K562 (cell line): Measurements from ENCODE around the gene PI4K2A. TPM values are rescaled to one million over a fixed set of nuclear protein-coding genes. Genes with fewer than 3 reads are reported as not detected.

Experiments
- ARID4B ChIP-seq: sonication (generic); formaldehyde crosslinking; IDR thresholded peaks from 2 replicates; pipeline ENCODE4 v1.8.0; 2022; ENCODE audit warnings: mild to moderate bottlenecking, missing genetic modification reagents
- C11orf30 ChIP-seq: fragments of 450-650 bp; IDR thresholded peaks from 2 replicates; pipeline ENCODE4 v1.6.1; 2016; ENCODE audit warnings: low read depth, mild to moderate bottlenecking
- CEBPG ChIP-seq, 3 experiments: fragments of 200-800 bp in 1 of 3; sonication (Bioruptor generic) in 1 of 3; sonication (generic) in 1 of 3; formaldehyde crosslinking in 1 of 3; IDR thresholded peaks in 2 of 3; conservative IDR thresholded peaks in 1 of 3; 2 replicates each; pipeline versions ENCODE4 v1.6.1 to v1.8.0; 2016 to 2022; ENCODE audit warnings: missing compliant biosample characterization in 2 of 3, missing genetic modification characterization in 2 of 3, mild to moderate bottlenecking in 1 of 3, missing genetic modification reagents in 1 of 3
- MAZ ChIP-seq, 2 experiments: fragments of 450-650 bp in 1 of 2; sonication (generic) in 1 of 2; formaldehyde crosslinking; IDR thresholded peaks in 1 of 2; conservative IDR thresholded peaks in 1 of 2; 2 replicates each; pipeline versions ENCODE4 v1.4.0 to v1.5.0; 2020; ENCODE audit warnings: mild to moderate bottlenecking in 1 of 2, missing genetic modification reagents in 1 of 2
- MCM5 ChIP-seq: fragments of 450-650 bp; IDR thresholded peaks from 2 replicates; pipeline ENCODE4 v1.6.1; 2016; ENCODE audit warnings: low read depth
- NELFE ChIP-seq: IDR thresholded peaks from 2 replicates; pipeline ENCODE4 v1.6.1; 2011; ENCODE audit warnings: mild to moderate bottlenecking; ENCODE audit not compliant: insufficient read depth, insufficient read length
- SIN3A ChIP-seq, 2 experiments: fragments of 150-350 bp in 1 of 2; IDR thresholded peaks; 2 replicates each; pipeline ENCODE4 v1.6.1; 2011 to 2016; ENCODE audit warnings: borderline replicate concordance in 2 of 2, low read depth in 2 of 2, low read length in 2 of 2, mild to moderate bottlenecking in 2 of 2, moderate library complexity in 2 of 2; ENCODE audit not compliant: control insufficient read depth in 1 of 2
- SP2 ChIP-seq: IDR thresholded peaks from 2 replicates; pipeline ENCODE4 v1.6.1; 2011; ENCODE audit warnings: mild to moderate bottlenecking, low read depth, low read length, moderate library complexity; ENCODE audit not compliant: poor library complexity, severe bottlenecking; ENCODE audit errors: extremely low read depth
- SREBF2 ChIP-seq: sonication (generic); formaldehyde crosslinking; IDR thresholded peaks from 2 replicates; pipeline ENCODE4 v1.4.0; 2020; ENCODE audit warnings: mild to moderate bottlenecking, missing genetic modification reagents
- TAL1 ChIP-seq: fragments of 450-650 bp; IDR thresholded peaks from 2 replicates; pipeline ENCODE4 v1.6.1; 2016; ENCODE audit warnings: mild to moderate bottlenecking
- ZNF134 ChIP-seq: fragments of 250-450 bp; sonication (Bioruptor Pico); conservative IDR thresholded peaks from 2 replicates; pipeline ENCODE4 v1.4.0; 2020
- ZNF384 ChIP-seq: IDR thresholded peaks from 2 replicates; pipeline ENCODE4 v1.6.1; 2012; ENCODE audit warnings: low read depth, low read length, improper control_type of control experiment
- polyA plus RNA-seq, 8 experiments: library from polyadenylated mRNA; depleted of rRNA in 4 of 8; stranded (reverse) in 5 of 8; unstranded in 3 of 8; fragments of >200 nt; fragmentation: Nextera tagmentation in 2 of 8; fragmentation: Illumina TruSeq in 1 of 8; extraction: Ambion mirVana in 2 of 8; extraction: Trizol in 1 of 8; gene quantifications; 2 replicates each; pipeline versions ENCODE4 v1.2.1 to v1.2.3, GENCODE V29; 2011 to 2014; ENCODE audit warnings: inconsistent platforms in 1 of 8, missing spikeins in 1 of 8
- total RNA-seq, 7 experiments: library from RNA; depleted of rRNA in 6 of 7; stranded (reverse); fragments of >200 nt in 6 of 7; fragmentation: Illumina TruSeq in 2 of 7; extraction: Trizol in 2 of 7; gene quantifications; 2 replicates each; pipeline versions ENCODE4 v1.2.1 to v1.2.3, GENCODE V29; 2011 to 2021; ENCODE audit warnings: low replicate concordance in 1 of 7
- TF ChIP-seq, protein P1 (sequence below), 2 experiments: fragments of 450-650 bp; IDR thresholded peaks; 2 replicates each; pipeline ENCODE4 v1.6.1; 2016; ENCODE audit warnings: mild to moderate bottlenecking in 2 of 2, borderline replicate concordance in 1 of 2, low read depth in 1 of 2, moderate library complexity in 1 of 2

The PI4K2A gene
- total and polyA plus RNA-seq, 9 of the 15 experiments (the other 6 are each of a cell fraction or from before 2014, with no cell fraction given): 4.4 to 28.4 (median 16.5) TPM

DNA sequence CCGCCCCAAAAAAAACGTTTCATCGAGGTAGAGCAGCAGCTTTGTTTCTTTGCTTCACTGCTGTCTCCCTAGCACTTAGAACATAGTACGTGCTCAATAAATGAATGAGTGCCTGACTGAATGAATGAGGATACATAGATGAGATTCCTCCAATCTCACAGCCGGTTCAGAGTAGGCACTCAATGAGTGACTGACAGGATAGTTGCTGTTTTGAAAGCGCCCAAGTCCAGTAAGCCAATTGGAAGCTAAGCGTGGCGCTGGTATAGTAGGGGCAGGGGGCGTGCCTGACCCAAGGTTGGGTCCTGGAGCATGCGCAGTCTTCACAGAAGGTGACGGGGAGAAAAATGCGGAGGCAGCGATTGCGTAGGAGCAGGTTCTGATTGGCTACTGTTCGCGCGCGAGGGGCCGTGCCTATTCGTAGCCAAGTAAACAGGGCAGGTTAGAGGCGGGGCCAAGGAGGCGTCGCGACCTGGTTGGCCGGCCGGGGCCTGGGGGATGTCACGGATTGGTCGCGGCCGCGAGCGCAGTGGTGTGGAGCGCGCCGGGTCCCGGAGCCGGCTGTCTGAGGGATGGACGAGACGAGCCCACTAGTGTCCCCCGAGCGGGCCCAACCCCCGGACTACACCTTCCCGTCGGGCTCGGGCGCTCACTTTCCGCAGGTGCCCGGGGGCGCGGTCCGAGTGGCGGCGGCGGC, at the start of gene PI4K2A (continued):
- TF ChIP-seq ARID4B (CRISPR knock-in tag): peak; percentile 39; the same call in 1 of the 2 replicates
- TF ChIP-seq ZNF134 (CRISPR knock-in tag): no peak
- 0 out of 4 replicates have a peak, but pooled peaks of 1 of the 2 experiments have one; percentile 46 for TF ChIP-seq SIN3A (IDR thresholded peaks at IDR 0.05; ENCODE audit: borderline replicate concordance in 2 of 2, control insufficient read depth in 1 of 2, low read depth in 2 of 2, low read length in 2 of 2)
- TF ChIP-seq SP2: peak; percentile 46
- peak in 1 of 2 experiments; percentile 17; a peak in 1 of 4 replicates for TF ChIP-seq MAZ (CRISPR knock-in tag; conservative IDR thresholded peaks at IDR 0.05 in 1 of 2, IDR thresholded peaks at IDR 0.05 in 1 of 2)
- TF ChIP-seq, protein P1, sequence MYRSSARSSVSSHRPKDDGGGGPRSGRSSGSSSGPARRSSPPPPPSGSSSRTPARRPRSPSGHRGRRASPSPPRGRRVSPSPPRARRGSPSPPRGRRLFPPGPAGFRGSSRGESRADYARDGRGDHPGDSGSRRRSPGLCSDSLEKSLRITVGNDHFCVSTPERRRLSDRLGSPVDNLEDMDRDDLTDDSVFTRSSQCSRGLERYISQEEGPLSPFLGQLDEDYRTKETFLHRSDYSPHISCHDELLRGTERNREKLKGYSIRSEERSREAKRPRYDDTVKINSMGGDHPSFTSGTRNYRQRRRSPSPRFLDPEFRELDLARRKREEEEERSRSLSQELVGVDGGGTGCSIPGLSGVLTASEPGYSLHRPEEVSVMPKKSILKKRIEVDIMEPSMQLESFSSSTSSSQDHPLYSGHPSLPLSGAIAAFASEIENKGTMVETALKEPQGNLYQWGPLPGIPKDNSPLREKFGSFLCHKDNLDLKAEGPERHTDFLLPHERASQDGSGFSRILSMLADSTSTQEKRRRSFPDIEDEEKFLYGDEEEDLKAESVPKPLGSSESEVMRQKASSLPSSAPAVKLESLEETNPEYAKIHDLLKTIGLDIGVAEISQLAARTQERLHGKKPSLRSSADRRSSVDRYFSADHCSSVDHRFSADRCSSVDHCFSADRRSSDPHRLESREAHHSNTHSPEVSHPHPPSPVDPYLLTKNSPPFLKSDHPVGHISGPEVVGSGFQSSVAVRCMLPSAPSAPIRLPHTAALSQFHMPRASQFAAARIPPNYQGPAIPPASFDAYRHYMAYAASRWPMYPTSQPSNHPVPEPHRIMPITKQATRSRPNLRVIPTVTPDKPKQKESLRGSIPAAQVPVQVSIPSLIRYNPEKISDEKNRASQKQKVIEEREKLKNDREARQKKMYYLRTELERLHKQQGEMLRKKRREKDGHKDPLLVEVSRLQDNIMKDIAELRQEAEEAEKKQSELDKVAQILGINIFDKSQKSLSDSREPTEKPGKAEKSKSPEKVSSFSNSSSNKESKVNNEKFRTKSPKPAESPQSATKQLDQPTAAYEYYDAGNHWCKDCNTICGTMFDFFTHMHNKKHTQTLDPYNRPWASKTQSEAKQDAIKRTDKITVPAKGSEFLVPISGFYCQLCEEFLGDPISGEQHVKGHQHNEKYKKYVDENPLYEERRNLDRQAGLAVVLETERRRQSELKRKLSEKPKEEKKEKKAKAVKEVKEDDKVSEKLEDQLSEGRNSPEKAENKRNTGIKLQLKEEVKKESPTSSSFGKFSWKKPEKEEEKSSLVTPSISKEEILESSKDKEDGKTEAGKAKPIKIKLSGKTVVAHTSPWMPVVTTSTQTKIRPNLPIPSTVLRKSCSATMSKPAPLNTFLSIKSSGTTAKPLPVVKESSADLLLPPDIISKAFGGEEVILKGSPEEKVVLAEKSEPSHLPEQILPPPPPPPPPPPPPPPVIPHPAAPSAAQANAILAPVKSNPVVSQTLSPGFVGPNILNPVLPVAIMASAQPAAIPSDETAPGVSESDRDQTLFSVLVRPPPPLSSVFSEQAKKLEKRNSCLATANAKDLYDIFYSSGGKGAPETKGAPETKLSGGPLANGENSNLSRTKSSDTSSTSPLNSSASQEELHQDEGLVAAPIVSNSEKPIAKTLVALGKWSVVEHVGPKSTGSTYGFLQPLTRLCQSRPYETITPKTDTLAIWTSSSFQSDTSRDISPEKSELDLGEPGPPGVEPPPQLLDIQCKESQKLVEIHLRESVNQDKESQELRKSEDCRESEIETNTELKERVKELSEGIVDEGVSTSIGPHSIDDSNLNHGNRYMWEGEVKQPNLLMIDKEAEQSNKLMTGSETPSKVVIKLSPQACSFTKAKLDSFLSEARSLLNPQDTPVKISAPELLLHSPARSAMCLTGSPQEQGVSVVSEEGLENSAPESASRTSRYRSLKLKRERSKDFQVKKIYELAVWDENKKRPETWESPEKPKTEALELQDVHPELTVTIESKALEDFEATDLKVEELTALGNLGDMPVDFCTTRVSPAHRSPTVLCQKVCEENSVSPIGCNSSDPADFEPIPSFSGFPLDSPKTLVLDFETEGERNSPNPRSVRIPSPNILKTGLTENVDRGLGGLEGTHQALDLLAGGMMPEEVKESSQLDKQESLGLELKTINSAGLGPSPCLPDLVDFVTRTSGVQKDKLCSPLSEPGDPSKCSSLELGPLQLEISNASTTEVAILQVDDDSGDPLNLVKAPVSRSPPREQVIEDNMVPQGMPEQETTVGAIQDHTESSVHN (IDR thresholded peaks at IDR 0.05; ENCODE audit: borderline replicate concordance in 1 of 2, low read depth in 1 of 2): no peak
- peak; percentile 66 for TF ChIP-seq CEBPG (CRISPR knock-in tag; IDR thresholded peaks at IDR 0.05)
- peak in 1 of 2 experiments; percentile 28; a peak in 1 of 4 replicates for TF ChIP-seq CEBPG (tag; conservative IDR thresholded peaks at IDR 0.05 in 1 of 2, IDR thresholded peaks at IDR 0.05 in 1 of 2)
- TF ChIP-seq ZNF384: no peak
- peak; percentile 94 for TF ChIP-seq C11orf30
- no peak for TF ChIP-seq SREBF2 (CRISPR knock-in tag)
- no peak for TF ChIP-seq TAL1
- no peak for TF ChIP-seq NELFE
- no peak for TF ChIP-seq MCM5
